Brain microvascular endothelial cell (primary cell): ENCODE data around the gene TMEM123.
A peak's percentile ranks its signal among the peaks of the same experiment; 100 is the strongest.

Experiments
- DNase-seq: peaks from one replicate; pipeline ENCODE4 v3.0.0-alpha.2; 2020
- H3K27ac ChIP-seq: fragments of 250-450 bp; sonication (Bioruptor Pico); 2 replicates; pipeline ENCODE4 v1.5.1; 2020; ENCODE audit warnings: mild to moderate bottlenecking, moderate library complexity
- H3K27me3 ChIP-seq: fragments of 250-450 bp; sonication (Bioruptor Pico); replicated peaks from 2 replicates; pipeline ENCODE4 v1.5.1; 2020; ENCODE audit warnings: mild to moderate bottlenecking
- H3K36me3 ChIP-seq: fragments of 250-450 bp; sonication (Bioruptor Pico); replicated peaks from 2 replicates; pipeline ENCODE4 v1.5.1; 2020; ENCODE audit warnings: mild to moderate bottlenecking
- H3K4me3 ChIP-seq: 2 replicates; pipeline ENCODE4 v1.5.1; 2011; ENCODE audit warnings: low read depth, mild to moderate bottlenecking, control low read depth, low read length, moderate library complexity
- in situ Hi-C: cut with HindIII; loops from 2 replicates; pipeline ENCODE4 v1.10.0; 2017; ENCODE audit warnings: low sequenced_read_pairs, low pct_ligation_motif_present
- TF ChIP-seq, protein P1 (sequence below): IDR thresholded peaks from 2 replicates; pipeline ENCODE4 v1.5.1; 2011; ENCODE audit warnings: low read depth, mild to moderate bottlenecking, moderate library complexity, low read length, control low read depth, inconsistent platforms; ENCODE audit errors: missing control alignments

TMEM123 gene

DNA sequence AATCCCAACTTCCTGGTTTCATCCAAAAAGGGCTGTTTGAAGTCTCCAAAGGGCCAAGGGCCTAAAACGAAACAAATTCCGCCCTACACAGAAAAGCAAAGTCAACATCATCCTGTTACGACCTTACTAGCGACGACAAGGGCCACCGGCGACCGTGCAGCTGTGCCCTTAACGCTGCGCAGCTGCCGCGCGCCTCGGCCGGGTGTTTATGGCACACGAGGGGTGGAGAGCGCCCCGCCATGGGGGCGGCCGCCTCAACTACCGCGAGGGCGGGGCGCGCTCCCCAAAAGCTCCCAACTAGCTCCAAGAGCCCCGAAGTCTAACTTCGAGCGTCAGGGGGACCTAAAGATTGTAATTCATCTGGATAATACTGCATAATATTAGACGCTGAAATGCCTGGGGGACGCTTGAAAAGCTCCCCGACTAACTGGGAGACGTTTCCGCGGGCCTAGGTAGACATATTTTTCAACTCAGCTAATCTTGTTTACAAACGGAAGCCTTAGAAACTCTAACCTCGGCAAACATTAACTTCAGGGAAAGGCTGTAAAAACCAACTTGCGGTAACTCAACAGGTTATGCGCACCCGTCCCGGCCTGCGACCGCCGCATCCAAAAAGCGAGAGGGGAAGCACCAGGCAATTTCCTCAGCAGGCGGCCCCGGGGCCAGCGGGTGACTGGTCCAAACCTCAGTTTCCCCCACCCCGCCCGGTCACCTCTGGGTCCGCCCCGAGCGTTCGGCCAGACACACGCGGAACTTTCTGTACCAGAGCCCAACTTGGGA is 694 bp downstream of the TMEM123 start:
- H3K27me3 ChIP-seq = no peaks in the 10 kb centered on the region
- peak overlapping the region; percentile 81 for H3K4me3 ChIP-seq
- TF ChIP-seq, protein P1, sequence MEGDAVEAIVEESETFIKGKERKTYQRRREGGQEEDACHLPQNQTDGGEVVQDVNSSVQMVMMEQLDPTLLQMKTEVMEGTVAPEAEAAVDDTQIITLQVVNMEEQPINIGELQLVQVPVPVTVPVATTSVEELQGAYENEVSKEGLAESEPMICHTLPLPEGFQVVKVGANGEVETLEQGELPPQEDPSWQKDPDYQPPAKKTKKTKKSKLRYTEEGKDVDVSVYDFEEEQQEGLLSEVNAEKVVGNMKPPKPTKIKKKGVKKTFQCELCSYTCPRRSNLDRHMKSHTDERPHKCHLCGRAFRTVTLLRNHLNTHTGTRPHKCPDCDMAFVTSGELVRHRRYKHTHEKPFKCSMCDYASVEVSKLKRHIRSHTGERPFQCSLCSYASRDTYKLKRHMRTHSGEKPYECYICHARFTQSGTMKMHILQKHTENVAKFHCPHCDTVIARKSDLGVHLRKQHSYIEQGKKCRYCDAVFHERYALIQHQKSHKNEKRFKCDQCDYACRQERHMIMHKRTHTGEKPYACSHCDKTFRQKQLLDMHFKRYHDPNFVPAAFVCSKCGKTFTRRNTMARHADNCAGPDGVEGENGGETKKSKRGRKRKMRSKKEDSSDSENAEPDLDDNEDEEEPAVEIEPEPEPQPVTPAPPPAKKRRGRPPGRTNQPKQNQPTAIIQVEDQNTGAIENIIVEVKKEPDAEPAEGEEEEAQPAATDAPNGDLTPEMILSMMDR = peak; percentile 21
- DNase-seq = peak; percentile 11
- no peaks in the 10 kb centered on the region for H3K36me3 ChIP-seq
- H3K27ac ChIP-seq = peak overlapping the region; percentile 18
- in situ Hi-C loops = no loop called here

DNA sequence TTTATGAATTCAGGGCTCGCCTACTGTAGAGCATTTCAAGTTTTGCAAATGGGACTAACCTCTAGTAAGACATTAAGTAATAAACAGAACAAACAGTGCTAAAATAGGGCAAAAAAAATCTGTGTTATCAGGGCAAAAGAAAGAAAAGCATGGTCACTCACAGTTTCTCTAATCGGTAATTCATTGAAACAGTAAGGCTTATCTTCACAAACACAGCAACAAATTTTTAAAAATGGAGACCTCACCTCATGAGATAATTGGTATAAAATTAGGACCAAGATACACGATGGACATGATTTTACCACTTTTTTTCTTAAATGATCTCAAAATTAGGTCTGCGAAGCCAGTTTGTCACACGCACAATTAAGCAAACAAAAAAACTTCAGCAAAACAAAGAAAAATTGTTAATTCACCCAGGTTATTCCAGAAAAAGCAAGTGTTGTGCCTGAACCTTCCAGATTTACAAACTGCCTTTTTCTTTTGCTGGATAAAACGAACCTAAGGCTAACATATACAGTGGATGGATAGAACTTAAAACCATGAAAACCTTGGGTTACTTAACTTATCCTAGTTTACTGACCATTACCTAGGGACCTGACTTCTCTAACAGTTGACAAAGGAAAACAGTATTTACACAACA is 1.4 kb downstream of the TMEM123 start:
- no peak for DNase-seq
- H3K27ac ChIP-seq = peak overlapping the region; percentile 18
- no peaks in the 10 kb centered on the region for H3K36me3 ChIP-seq
- H3K4me3 ChIP-seq = peak overlapping the region; percentile 81
- TF ChIP-seq, protein P1 = no peak
- in situ Hi-C loops = no loop called here
- no peaks in the 10 kb centered on the region for H3K27me3 ChIP-seq

- TF ChIP-seq, protein P1 = no peak
- no peaks in the 10 kb centered on the region for H3K27me3 ChIP-seq
- no peak overlapping the region for H3K27ac ChIP-seq
- no peaks in the 10 kb centered on the region for H3K36me3 ChIP-seq
- no peak for DNase-seq
- in situ Hi-C loops = no loop called here
- H3K4me3 ChIP-seq = no peak overlapping the region
These were observed 2.7 kb downstream of the TMEM123 start for GRCh38 chr11:102449651-102450570.

DNA sequence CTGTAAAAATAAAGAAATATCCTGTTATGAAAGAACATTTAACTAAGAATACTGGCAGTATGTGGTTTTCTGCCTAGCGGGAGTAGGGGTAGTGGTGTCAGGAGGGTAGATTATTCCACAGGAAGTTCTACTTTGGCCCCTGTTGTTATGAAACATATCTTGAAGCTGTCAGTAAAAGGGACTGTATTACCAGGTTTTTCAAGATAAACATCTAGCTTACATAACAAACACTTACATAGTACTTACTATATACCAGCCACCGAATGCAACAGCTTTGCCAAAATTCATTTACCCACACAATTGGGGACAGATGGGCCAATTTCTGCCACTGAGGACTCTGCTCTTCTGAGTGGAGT is 3.7 kb downstream of the TMEM123 start:
- no peaks in the 10 kb centered on the region for H3K36me3 ChIP-seq
- no peak for DNase-seq
- no peaks in the 10 kb centered on the region for H3K27me3 ChIP-seq
- no peak overlapping the region for H3K27ac ChIP-seq
- H3K4me3 ChIP-seq = no peak overlapping the region
- TF ChIP-seq, protein P1 = no peak
- in situ Hi-C loops = no loop called here

GRCh38 chr11:102447941-102448868 is 4.4 kb downstream of the TMEM123 start:
- no peak for DNase-seq
- Histone ChIP-seq H3K27me3 (no peaks in the 10 kb centered on the region), H3K4me3 (no peak overlapping the region), H3K27ac (no peak overlapping the region), H3K36me3 (no peaks in the 10 kb centered on the region)
- in situ Hi-C loops = no loop called here
- TF ChIP-seq, protein P1 = no peak
